Measurements from ENCODE around the gene ACOT2. TPM values are rescaled to one million over a fixed set of nuclear protein-coding genes. Genes with fewer than 3 reads are reported as not detected.
"Not testable (repeated sequence)": the region's sequence is repeated elsewhere in the genome, so short reads cannot be mapped to it uniquely, and the experiment has no call there.

The ACOT2 gene
- total and polyA plus RNA-seq, 7 donors, result 31.2 to 153 (median 65.4) TPM

DNA sequence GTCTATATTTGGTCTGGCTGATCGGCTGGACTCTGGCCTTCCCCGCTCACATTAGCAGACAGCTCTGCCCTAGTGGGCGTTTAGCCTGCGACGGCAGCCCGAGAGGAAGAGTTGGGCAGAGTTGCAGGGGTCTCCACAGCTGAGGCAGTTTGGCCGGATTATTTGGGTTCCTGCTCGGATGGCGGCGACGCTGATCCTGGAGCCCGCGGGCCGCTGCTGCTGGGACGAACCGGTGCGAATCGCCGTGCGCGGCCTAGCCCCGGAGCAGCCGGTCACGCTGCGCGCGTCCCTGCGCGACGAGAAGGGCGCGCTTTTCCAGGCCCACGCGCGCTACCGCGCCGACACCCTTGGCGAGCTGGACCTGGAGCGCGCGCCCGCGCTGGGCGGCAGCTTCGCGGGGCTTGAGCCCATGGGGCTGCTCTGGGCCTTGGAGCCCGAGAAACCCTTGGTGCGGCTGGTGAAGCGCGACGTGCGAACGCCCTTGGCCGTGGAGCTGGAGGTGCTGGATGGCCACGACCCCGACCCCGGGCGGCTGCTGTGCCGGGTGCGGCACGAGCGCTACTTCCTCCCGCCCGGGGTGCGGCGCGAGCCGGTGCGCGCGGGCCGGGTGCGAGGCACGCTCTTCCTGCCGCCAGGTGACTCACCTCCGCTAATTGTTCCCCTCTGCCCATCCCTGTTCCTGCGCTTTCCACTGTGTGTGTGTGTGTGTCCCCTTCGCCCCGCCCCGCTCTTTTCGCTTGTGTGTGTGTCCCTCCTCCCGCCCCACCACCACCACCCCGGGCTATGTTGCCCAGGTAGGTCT, 31.6 kb upstream of the ACOT2 start:
- ATAC-seq, result peak in 3 of 4 donors; percentile 70 to 78 (median 70)
- H3K27me3 ChIP-seq (ENCODE audit: insufficient read depth in 3 of 3, low read length in 2 of 3); H3K27ac ChIP-seq; H3K36me3 ChIP-seq (ENCODE audit: insufficient read depth in 1 of 2, low read depth in 1 of 2); H3K4me1 ChIP-seq; intact Hi-C loops (cut with DNase I); H3K4me3 ChIP-seq; H3K9me3 ChIP-seq: not testable (repeated sequence)
- peak; percentile 60 to 61 for DNase-seq
- 0 to 1% methylated on average over 12 to 84 of the region's 84 CpGs; no CpG with 5 or more reads in 1 of the 3 donors for WGBS, 3 donors

DNA sequence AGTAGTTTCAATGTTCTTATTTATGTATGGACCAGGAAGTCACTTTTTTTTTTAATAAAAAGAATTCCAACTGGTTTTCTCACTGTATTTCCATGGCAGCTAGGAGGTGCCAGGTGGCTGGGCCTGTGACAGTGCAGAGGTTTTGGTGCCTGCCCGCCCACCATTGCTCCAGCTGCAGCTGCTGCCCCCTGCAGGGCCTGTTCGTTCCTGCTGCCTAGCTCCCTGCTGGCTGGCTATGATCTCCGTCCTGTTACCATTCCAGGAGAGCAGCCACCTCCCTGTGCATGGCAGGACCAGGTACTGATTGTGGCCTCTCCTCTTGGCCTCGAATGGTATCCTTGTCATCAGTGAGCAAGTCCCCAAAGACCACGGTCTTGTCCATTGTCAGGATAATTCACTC, 30.0 kb upstream of the ACOT2 start:
- WGBS, 3 donors, result 22 to 30% methylated on average over 2 to 5 of the region's 5 CpGs; no CpG with 5 or more reads in 1 of the 3 donors
- H3K9me3 ChIP-seq; intact Hi-C loops (cut with DNase I); H3K4me3 ChIP-seq; H3K36me3 ChIP-seq (ENCODE audit: insufficient read depth in 1 of 2, low read depth in 1 of 2); H3K4me1 ChIP-seq; H3K27me3 ChIP-seq (ENCODE audit: insufficient read depth in 3 of 3, low read length in 2 of 3); H3K27ac ChIP-seq: not testable (repeated sequence)
- peak in 1 of 2 donors; percentile 57 for DNase-seq
- ATAC-seq, result peak in 3 of 4 donors; percentile 79 to 83 (median 81)

DNA sequence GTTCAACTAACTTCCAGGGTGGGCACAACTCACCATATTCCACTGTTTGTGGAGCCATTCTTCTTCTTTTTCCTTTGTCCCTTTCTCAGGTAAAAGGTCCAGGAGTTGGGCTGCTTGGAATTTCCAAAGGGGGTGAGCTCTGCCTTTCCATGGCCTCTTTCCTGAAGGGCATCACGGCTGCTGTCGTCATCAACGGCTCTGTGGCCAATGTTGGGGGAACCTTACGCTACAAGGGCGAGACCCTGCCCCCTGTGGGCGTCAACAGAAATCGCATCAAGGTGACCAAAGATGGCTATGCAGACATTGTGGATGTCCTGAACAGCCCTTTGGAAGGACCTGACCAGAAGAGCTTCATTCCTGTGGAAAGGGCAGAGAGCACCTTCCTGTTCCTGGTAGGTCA, 26.1 kb upstream of the ACOT2 start:
- H3K27ac ChIP-seq; H3K9me3 ChIP-seq; H3K27me3 ChIP-seq (ENCODE audit: insufficient read depth in 3 of 3, low read length in 2 of 3); DNase-seq; H3K4me3 ChIP-seq; ATAC-seq; H3K4me1 ChIP-seq; intact Hi-C loops (cut with DNase I); H3K36me3 ChIP-seq (ENCODE audit: insufficient read depth in 1 of 2, low read depth in 1 of 2): not testable (repeated sequence)
- 77 to 89% (median 77%) methylated on average over 4 to 7 of the region's 7 CpGs for WGBS, 3 donors

DNA sequence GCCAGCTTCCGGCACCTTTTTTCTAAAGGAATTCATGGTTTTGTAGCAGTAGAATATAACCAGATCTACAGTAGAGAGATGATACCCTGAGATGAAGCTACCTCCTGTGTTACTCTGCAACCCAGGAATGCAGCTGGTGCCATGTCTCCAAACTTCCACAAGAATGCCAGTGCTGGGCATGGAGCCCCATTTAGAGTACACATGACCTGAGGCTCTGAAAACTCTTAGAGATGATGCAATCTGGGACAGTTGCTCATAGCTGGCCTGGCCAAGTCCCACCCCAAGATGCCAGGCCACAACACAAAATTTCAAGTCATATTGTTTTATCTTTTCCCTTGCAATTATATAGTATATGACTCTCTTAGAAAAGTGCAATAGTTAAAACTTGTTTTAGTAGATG, 23.7 kb upstream of the ACOT2 start:
- peak; percentile 96 to 100 (median 99) for ATAC-seq
- H3K27me3 ChIP-seq (ENCODE audit: insufficient read depth in 3 of 3, low read length in 2 of 3); H3K36me3 ChIP-seq (ENCODE audit: insufficient read depth in 1 of 2, low read depth in 1 of 2); DNase-seq; H3K9me3 ChIP-seq; H3K4me3 ChIP-seq; H3K27ac ChIP-seq; H3K4me1 ChIP-seq; intact Hi-C loops (cut with DNase I): not testable (repeated sequence)
- WGBS, 3 donors, result 46% methylated on average over 1 of the region's 1 CpG; no CpG with 5 or more reads in 2 of the 3 donors

DNA sequence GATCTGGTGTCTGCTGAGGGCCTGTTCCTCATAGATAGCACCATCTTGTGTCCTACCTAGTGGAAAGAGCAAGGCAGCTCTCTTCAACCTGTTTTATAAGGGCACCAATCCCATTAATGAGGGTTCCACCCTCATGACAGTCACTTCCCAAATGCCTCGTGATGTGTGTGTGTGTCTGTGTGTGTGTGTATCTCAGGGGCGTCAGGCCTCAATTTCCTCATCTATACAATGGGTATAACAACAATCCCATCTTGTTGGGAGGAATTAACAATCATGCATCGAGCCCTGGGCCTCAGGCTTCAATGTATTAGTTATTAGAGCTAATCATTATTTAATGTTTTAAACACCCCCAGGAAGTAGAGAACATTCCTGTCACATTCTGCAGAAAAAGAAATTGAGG, 19.9 kb upstream of the ACOT2 start:
- H3K27me3 ChIP-seq (ENCODE audit: insufficient read depth in 3 of 3, low read length in 2 of 3); ATAC-seq; H3K27ac ChIP-seq; H3K9me3 ChIP-seq; intact Hi-C loops (cut with DNase I); H3K4me1 ChIP-seq; DNase-seq; H3K36me3 ChIP-seq (ENCODE audit: insufficient read depth in 1 of 2, low read depth in 1 of 2); H3K4me3 ChIP-seq: not testable (repeated sequence)
- 83 to 89% methylated on average over 3 of the region's 3 CpGs; no CpG with 5 or more reads in 1 of the 3 donors for WGBS, 3 donors

DNA sequence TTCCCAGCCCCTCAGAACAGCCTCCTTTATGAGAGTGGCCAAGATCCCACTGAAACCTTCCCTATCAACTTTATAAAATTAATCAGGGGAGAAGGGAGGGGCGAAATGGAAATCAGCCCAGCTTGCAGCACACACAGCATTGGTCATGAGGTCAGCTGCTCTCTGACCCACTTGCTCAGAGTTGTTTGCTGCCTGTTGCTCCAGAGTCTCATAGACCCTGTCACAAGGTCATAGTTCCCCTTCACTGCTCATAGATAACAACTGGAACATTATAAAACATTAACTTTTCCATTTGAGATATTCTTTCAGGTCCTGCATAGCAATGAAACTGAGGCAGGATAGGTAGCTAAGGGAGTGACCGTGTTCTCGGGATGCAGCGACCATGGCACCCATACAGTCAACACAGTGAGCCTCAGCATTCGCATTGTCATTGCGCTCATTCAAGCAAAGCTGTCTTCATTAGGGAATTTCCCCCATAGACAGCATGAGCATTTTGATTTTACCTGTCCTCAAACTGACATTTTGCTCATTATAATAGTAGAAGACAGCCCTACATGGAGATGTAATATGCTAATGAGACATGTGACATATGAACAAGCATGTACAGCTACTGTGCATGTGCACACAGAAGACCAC, 19.0 kb upstream of the ACOT2 start:
- not testable (repeated sequence) for H3K27ac ChIP-seq; H3K4me1 ChIP-seq; DNase-seq; H3K4me3 ChIP-seq; H3K36me3 ChIP-seq (ENCODE audit: insufficient read depth in 1 of 2, low read depth in 1 of 2); H3K9me3 ChIP-seq; ATAC-seq; H3K27me3 ChIP-seq (ENCODE audit: insufficient read depth in 3 of 3, low read length in 2 of 3)
- WGBS, 3 donors, result 94 to 99% methylated on average over 4 to 5 of the region's 6 CpGs; no CpG with 5 or more reads in 1 of the 3 donors
- intact Hi-C loops (cut with DNase I), result loop anchor here in 1 of 2 donors (5.0 kb wide), 1 partner anchor 37 kb away; no protein-coding TSS in a partner anchor

DNA sequence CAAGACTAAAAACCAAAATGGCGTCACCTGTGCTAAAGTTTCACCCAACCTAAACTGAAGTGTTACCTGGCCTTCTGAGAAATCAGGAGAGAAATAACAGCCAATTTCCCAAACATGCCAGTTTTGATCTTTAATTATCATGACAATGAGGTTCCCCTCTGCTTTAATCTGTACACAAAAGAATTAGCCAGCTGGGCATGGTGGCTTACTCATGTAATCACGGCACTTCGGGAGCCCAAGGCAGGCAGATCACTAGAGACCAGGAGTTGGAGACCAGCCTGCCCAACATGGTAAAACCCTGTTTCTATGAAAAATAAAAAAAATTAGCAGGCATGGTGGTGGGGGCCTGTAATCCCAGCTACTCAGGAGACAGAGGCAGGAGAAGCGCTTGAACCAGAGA, 15.2 kb upstream of the ACOT2 start:
- intact Hi-C loops (cut with DNase I), result loop anchor here in 1 of 2 donors (5.0 kb wide), 1 partner anchor 33 kb away; no protein-coding TSS in a partner anchor
- Histone ChIP-seq H3K36me3 (ENCODE audit: insufficient read depth in 1 of 2, low read depth in 1 of 2) (no peaks in the 10 kb centered on the region), H3K4me3 (no peak overlapping the region), H3K27me3 (ENCODE audit: insufficient read depth in 3 of 3, low read length in 2 of 3) (no peaks in the 10 kb centered on the region), H3K9me3 (no peaks in the 10 kb centered on the region), H3K27ac (no peak overlapping the region), H3K4me1 (no peaks in the 10 kb centered on the region)
- TF ChIP-seq, protein P1, sequence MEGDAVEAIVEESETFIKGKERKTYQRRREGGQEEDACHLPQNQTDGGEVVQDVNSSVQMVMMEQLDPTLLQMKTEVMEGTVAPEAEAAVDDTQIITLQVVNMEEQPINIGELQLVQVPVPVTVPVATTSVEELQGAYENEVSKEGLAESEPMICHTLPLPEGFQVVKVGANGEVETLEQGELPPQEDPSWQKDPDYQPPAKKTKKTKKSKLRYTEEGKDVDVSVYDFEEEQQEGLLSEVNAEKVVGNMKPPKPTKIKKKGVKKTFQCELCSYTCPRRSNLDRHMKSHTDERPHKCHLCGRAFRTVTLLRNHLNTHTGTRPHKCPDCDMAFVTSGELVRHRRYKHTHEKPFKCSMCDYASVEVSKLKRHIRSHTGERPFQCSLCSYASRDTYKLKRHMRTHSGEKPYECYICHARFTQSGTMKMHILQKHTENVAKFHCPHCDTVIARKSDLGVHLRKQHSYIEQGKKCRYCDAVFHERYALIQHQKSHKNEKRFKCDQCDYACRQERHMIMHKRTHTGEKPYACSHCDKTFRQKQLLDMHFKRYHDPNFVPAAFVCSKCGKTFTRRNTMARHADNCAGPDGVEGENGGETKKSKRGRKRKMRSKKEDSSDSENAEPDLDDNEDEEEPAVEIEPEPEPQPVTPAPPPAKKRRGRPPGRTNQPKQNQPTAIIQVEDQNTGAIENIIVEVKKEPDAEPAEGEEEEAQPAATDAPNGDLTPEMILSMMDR (IDR thresholded peaks at IDR 0.05), result no peak
- DNase-seq, result no peak
- no peak for ATAC-seq
- 95 to 98% methylated on average over 4 of the region's 4 CpGs; no CpG with 5 or more reads in 1 of the 3 donors for WGBS, 3 donors

DNA sequence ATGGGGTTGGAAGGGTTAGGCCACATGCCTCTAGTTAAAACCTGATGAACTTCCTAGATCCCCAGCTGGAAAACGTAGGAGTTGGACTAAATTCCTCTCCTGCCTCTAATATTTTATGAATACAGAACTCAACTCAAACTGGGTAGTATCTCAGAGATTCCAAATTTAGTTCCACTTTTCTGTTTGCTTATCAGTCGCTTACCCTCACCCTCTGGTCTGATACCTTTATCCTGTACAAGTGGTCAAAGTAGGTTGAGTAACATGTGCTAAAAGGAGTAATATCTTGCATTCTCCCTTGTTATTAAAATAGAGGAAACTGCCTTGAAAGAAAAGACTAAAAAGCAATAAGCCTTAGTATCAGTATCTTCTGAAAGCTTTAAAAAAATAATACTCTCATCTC, 11.8 kb upstream of the ACOT2 start:
- H3K4me1 ChIP-seq; H3K9me3 ChIP-seq; intact Hi-C loops (cut with DNase I); H3K27ac ChIP-seq; H3K27me3 ChIP-seq (ENCODE audit: insufficient read depth in 3 of 3, low read length in 2 of 3); DNase-seq; ATAC-seq; H3K4me3 ChIP-seq; H3K36me3 ChIP-seq (ENCODE audit: insufficient read depth in 1 of 2, low read depth in 1 of 2): not testable (repeated sequence)
- WGBS, 3 donors, result 62 to 64% methylated on average over 2 of the region's 2 CpGs; no CpG with 5 or more reads in 1 of the 3 donors

DNA sequence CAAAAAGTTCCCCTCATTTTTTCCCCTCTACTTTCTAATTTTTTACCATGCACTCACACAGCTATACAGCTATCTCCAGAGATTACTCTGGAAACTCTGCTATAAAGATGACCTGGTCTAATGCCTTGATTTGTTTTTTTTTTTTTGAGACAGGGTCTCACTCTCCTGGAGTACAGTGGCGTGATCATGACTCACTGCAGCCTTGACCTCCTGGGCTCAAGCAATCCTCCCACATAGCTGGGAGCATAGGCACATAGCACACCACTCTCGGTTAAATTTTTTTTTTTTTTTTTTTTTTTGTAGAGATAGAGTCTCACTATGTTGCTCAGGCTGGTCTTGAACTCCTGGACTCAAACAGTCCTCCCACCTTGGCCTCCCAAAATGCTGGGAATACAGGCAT, 10.8 kb upstream of the ACOT2 start:
- H3K27me3 ChIP-seq (ENCODE audit: insufficient read depth in 3 of 3, low read length in 2 of 3); H3K36me3 ChIP-seq (ENCODE audit: insufficient read depth in 1 of 2, low read depth in 1 of 2); H3K27ac ChIP-seq; H3K4me1 ChIP-seq; H3K9me3 ChIP-seq; H3K4me3 ChIP-seq; DNase-seq; ATAC-seq; intact Hi-C loops (cut with DNase I): not testable (repeated sequence)
- 90 to 100% methylated on average over 1 of the region's 2 CpGs; no CpG with 5 or more reads in 1 of the 3 donors for WGBS, 3 donors

DNA sequence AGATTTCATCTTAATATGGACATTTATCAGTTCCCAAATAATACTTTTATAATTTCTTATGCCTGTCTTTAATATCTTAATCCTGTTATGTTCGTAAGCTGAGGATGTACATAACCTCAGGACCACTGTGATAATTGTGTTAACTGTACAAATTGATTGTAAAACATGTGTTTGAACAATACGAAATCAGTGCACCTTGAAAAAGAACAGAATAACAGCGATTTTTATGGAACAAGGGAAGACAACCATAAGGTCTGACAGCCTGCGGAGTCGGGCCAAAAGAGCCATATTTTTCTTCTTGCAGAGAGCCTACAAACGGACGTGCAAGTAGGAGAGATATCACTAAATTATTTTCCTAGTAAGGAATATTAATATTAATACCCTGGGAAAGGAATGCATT, 6.8 kb upstream of the ACOT2 start:
- 94 to 98% (median 96%) methylated on average over 7 of the region's 7 CpGs for WGBS, 3 donors
- ATAC-seq; DNase-seq; H3K36me3 ChIP-seq (ENCODE audit: insufficient read depth in 1 of 2, low read depth in 1 of 2); H3K4me3 ChIP-seq; H3K27ac ChIP-seq; H3K9me3 ChIP-seq; H3K27me3 ChIP-seq (ENCODE audit: insufficient read depth in 3 of 3, low read length in 2 of 3); H3K4me1 ChIP-seq: not testable (repeated sequence)
- intact Hi-C loops (cut with DNase I), result loop anchor here in 1 of 2 donors (5.0 kb wide), 1 partner anchor 35 kb away; no protein-coding TSS in a partner anchor

All from psoas muscle (tissue), 8 donors.